Kidney (tissue), 14 donors: ENCODE measurements around the gene CDH12. TPM values are rescaled to one million over a fixed set of nuclear protein-coding genes. Genes with fewer than 3 reads are reported as not detected.
"Not testable (repeated sequence)": the region's sequence is repeated elsewhere in the genome, so short reads cannot be mapped to it uniquely, and the experiment has no call there.

Source experiments
- DNase-seq, 5 donors: peaks; one replicate each; pipeline ENCODE4 v3.0.0-alpha.2; 2013 to 2020
- FAIRE-seq: peaks from 2 replicates; lab custom pipeline; 2012; peaks lifted over from hg19 to GRCh38; lab: Jason Lieb, UNC
- H3K27ac ChIP-seq, 2 donors: one replicate each; pipeline ENCODE4 v1.7.0; 2013; ENCODE audit warnings: low read depth in 2 of 2, low read length in 2 of 2, inconsistent platforms in 1 of 2
- H3K27me3 ChIP-seq: one replicate; pipeline ENCODE4 v1.7.1; 2013; ENCODE audit warnings: low read length, inconsistent platforms; ENCODE audit not compliant: control insufficient read depth, insufficient read depth
- H3K36me3 ChIP-seq, 3 donors: one replicate each; pipeline versions ENCODE4 v1.7.0 to v1.7.1; 2013; ENCODE audit warnings: low read length in 3 of 3, control low read depth in 1 of 3, inconsistent platforms in 1 of 3; ENCODE audit not compliant: insufficient read depth in 3 of 3, control insufficient read depth in 2 of 3
- H3K4me1 ChIP-seq, 3 donors: one replicate each; pipeline versions ENCODE4 v1.7.0 to v1.7.1; 2013; ENCODE audit warnings: low read length in 3 of 3, inconsistent platforms in 1 of 3, low read depth in 1 of 3; ENCODE audit not compliant: control insufficient read depth in 2 of 3, insufficient read depth in 2 of 3
- H3K4me3 ChIP-seq, 3 donors: one replicate each; pipeline versions ENCODE4 v1.7.0 to v1.8.1; 2013; ENCODE audit warnings: low read length in 3 of 3, control low read depth in 1 of 3, inconsistent platforms in 1 of 3
- H3K9ac ChIP-seq, 3 donors: one replicate each; pipeline versions ENCODE4 v1.7.0 to v1.7.1; 2013; ENCODE audit warnings: low read length in 3 of 3, control low read depth in 1 of 3, inconsistent platforms in 1 of 3
- H3K9me3 ChIP-seq, 3 donors: one replicate each; pipeline versions ENCODE4 v1.7.0 to v1.7.1; 2013; ENCODE audit warnings: low read length in 3 of 3, control low read depth in 1 of 3, inconsistent platforms in 1 of 3; ENCODE audit not compliant: control insufficient read depth in 2 of 3, insufficient read depth in 1 of 3
- intact Hi-C: fragments of 100-400 bp; cut with DNase I; formaldehyde crosslinking; loops from one replicate; pipeline ENCODE4 v1.11.1; 2022
- polyA plus RNA-seq: library from polyadenylated mRNA; stranded (reverse); fragments of 350-450 nt; fragmentation: Illumina TruSeq; extraction: RNeasy Lipid Tissue Mini Kit (QIAGEN cat#74804); gene quantifications from one replicate; pipeline ENCODE4 v1.2.3, GENCODE V29; 2014; ENCODE audit warnings: low read depth, low replicate concordance; ENCODE audit not compliant: insufficient read depth
- total RNA-seq: library from RNA; stranded (reverse); fragmentation: NEBNext Ultra II Directional; extraction: Animal tissue kit (Norgen Biotek cat#: 25700); gene quantifications from one replicate; pipeline ENCODE4 v1.2.1, GENCODE V29; 2021
- TF ChIP-seq, protein P1 (sequence below): IDR thresholded peaks from 3 replicates; pipeline ENCODE4 v1.5.1; 2012; ENCODE audit warnings: mild to moderate bottlenecking, moderate library complexity, borderline replicate concordance; ENCODE audit not compliant: insufficient read depth; ENCODE audit errors: extremely low read depth
- donor health status: control.
- donor health status: control.
- donor health status: control.
- donor health status: control.
- donor health status: control.
- donor health status: DM: yes; HTN: yes; CAD: no.
- donor health status: Normal renal cell carcinoma (clear cell type).

The CDH12 gene
- total and polyA plus RNA-seq, 2 donors from 2014 or later: 0.17 TPM; not detected in 1

DNA sequence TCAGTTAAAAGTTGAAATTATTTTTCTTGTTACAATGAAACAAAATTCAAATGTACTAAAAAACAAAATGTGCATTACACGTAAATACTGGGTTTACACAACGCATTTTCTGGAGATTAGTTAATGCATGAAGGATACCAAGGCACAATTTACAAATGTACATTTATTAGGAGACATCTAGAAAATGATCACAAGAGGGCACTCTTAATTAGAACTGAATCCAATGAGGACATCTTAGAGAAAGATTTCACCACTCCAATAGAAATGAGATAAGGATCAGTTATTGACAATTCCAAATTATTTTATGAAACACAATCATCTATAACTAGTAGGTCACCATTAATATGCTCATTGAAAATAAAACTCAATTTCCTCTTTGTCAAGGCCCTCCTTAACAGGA lies 36.6 kb upstream of the CDH12 start:
- H3K36me3 ChIP-seq: no peaks in the 10 kb centered on the region
- TF ChIP-seq, protein P1, sequence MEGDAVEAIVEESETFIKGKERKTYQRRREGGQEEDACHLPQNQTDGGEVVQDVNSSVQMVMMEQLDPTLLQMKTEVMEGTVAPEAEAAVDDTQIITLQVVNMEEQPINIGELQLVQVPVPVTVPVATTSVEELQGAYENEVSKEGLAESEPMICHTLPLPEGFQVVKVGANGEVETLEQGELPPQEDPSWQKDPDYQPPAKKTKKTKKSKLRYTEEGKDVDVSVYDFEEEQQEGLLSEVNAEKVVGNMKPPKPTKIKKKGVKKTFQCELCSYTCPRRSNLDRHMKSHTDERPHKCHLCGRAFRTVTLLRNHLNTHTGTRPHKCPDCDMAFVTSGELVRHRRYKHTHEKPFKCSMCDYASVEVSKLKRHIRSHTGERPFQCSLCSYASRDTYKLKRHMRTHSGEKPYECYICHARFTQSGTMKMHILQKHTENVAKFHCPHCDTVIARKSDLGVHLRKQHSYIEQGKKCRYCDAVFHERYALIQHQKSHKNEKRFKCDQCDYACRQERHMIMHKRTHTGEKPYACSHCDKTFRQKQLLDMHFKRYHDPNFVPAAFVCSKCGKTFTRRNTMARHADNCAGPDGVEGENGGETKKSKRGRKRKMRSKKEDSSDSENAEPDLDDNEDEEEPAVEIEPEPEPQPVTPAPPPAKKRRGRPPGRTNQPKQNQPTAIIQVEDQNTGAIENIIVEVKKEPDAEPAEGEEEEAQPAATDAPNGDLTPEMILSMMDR: no peak
- no peak overlapping the region for H3K4me3 ChIP-seq
- DNase-seq: peak in 1 of 5 donors; percentile 1
- no peak overlapping the region for H3K9ac ChIP-seq
- peaks cover 0 to 3% (median 0%) of the 10 kb centered on the region in 3 donors for H3K9me3 ChIP-seq
- no peaks in the 10 kb centered on the region for H3K4me1 ChIP-seq
- no peak for FAIRE-seq
- H3K27ac ChIP-seq: no peak overlapping the region
- intact Hi-C loops: no loop called here
- no peaks in the 10 kb centered on the region for H3K27me3 ChIP-seq

DNA sequence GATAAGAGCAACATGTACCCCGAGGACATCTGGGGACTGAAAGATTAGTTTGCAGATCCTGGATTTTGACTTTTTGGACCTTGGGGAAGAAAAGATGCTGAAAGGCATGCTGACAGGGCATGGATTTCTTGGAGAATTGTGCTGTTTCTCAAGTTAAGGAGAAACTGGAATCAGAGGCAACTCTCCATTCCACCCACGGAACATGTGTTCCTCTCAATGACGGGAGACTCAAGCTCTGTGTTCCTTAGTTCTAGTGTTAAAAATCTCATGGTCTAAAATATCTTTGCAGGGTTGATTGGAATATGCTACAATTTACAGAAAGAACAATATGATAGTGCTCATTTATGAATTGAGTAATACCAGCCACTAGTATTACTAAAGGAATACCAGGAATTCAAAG lies 34.4 kb upstream of the CDH12 start:
- no peaks in the 10 kb centered on the region for H3K36me3 ChIP-seq
- TF ChIP-seq, protein P1: no peak
- H3K9ac ChIP-seq: no peak overlapping the region
- FAIRE-seq (no peak), DNase-seq (no peak)
- H3K4me1 ChIP-seq: no peaks in the 10 kb centered on the region
- intact Hi-C loops: no loop called here
- peaks cover 0 to 3% (median 0%) of the 10 kb centered on the region in 3 donors for H3K9me3 ChIP-seq
- H3K4me3 ChIP-seq: no peak overlapping the region
- H3K27me3 ChIP-seq: no peaks in the 10 kb centered on the region
- H3K27ac ChIP-seq: no peak overlapping the region

DNA sequence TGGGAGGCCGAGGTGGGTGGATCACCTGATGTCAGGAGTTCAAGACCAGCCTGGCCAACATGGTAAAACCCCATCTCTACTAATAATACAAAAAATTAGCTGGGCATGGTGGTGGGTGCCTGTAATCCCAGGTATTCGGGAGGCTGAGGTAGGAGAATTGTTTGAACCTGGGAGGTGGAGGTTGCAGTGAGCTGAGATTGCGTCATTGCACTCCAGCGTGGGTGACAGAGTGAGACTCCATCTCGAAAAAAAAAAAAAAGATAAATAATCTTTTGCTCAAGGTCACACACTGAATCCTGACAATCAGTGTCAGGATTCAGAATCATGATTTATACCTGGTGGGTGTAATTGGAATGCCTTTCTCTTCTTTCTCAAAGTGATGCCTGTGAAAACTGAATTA lies 5.8 kb upstream of the CDH12 start:
- DNase-seq, FAIRE-seq, H3K4me1 ChIP-seq, H3K36me3 ChIP-seq, H3K4me3 ChIP-seq, H3K27me3 ChIP-seq, H3K9me3 ChIP-seq, H3K27ac ChIP-seq, intact Hi-C loops, H3K9ac ChIP-seq: not testable (repeated sequence)

DNA sequence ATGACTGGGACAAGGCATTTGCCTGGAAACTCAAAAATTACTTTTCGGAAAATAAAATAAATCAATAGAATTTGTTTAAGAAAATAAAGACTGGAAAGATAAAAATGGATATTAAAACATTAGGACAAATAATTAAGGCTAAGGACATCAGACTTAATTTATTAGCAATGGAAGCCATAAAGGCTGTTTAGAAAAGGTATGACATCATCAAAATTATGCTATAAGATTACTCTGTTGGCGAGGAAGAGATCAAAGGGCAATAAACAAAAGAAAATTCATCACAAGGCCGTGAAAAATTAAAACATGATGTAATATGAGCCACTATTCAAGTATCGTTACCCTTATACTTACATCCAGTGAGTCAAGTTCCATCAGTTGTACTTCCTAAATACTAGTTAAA lies 2.7 kb upstream of the CDH12 start:
- Histone ChIP-seq H3K4me1 (no peaks in the 10 kb centered on the region), H3K9ac (no peak overlapping the region), H3K36me3 (no peaks in the 10 kb centered on the region), H3K27ac (no peak overlapping the region), H3K4me3 (no peak overlapping the region), H3K9me3 (no peaks in the 10 kb centered on the region), H3K27me3 (no peaks in the 10 kb centered on the region)
- TF ChIP-seq, protein P1: no peak
- FAIRE-seq (no peak), DNase-seq (no peak)
- intact Hi-C loops: no loop called here
